OCI-LY3 (cell line): ENCODE results near the gene SPI1.

ENCODE experiments used
- H2AFZ ChIP-seq: fragments of 200-600, 300-600 bp; shearing (Covaris generic); 2 replicates; pipeline ENCODE4 v1.6.0; 2014; ENCODE audit warnings: antibody characterized with exemption, low read depth, low read length
- H3K27ac ChIP-seq: fragments of 200-600, 300-600 bp; sonication (generic); 2 replicates; pipeline ENCODE4 v1.5.1; 2014; ENCODE audit warnings: mild to moderate bottlenecking, low read length, moderate library complexity, mixed read lengths
- H3K27me3 ChIP-seq: fragments of 200-600, 300-600 bp; sonication (generic); 2 replicates; pipeline ENCODE4 v1.6.1; 2014; ENCODE audit warnings: low read depth, low read length, mixed read lengths
- H3K36me3 ChIP-seq: fragments of 200-600, 300-600 bp; sonication (generic); replicated peaks from 2 replicates; pipeline ENCODE3; 2014; ENCODE audit warnings: low read depth, low read length, mixed read lengths
- H3K4me1 ChIP-seq: fragments of 300-600, 200-600 bp; sonication (generic); 2 replicates; pipeline ENCODE4 v1.6.1; 2014; ENCODE audit warnings: low read length, mixed read lengths
- H3K4me2 ChIP-seq: fragments of 200-600, 300-600 bp; sonication (generic); 2 replicates; pipeline ENCODE4 v1.6.1; 2014; ENCODE audit warnings: low read length, mixed read lengths
- H3K4me3 ChIP-seq: fragments of 300-600, 200-600 bp; sonication (generic); 2 replicates; pipeline ENCODE4 v1.5.1; 2014; ENCODE audit warnings: antibody characterized with exemption, mild to moderate bottlenecking, low read length, moderate library complexity
- H3K79me2 ChIP-seq: fragments of 300-600, 200-600 bp; shearing (Covaris generic); 2 replicates; pipeline ENCODE4 v1.6.1; 2014; ENCODE audit warnings: mild to moderate bottlenecking, low read length, mixed read lengths
- H3K9ac ChIP-seq: fragments of 300-600, 200-600 bp; shearing (Covaris generic); 2 replicates; pipeline ENCODE4 v1.6.0; 2014; ENCODE audit warnings: mild to moderate bottlenecking, low read length, moderate library complexity
- H3K9me3 ChIP-seq: fragments of 200-600, 300-600 bp; shearing (Covaris generic); 2 replicates; pipeline ENCODE4 v1.6.1; 2014; ENCODE audit warnings: low read length, mixed read lengths; ENCODE audit not compliant: insufficient read depth
- H4K20me1 ChIP-seq: fragments of 200-600, 300-600 bp; sonication (generic); 2 replicates; pipeline ENCODE4 v1.6.1; 2016; ENCODE audit warnings: low read length, mixed read lengths; ENCODE audit not compliant: insufficient read depth
- CTCF ChIP-seq: fragments of 200-600, 300-600 bp; sonication (generic); IDR thresholded peaks from 2 replicates; pipeline ENCODE4 v1.5.1; 2014; ENCODE audit warnings: antibody characterized with exemption, low read length, low read depth
- EZH2phosphoT487 ChIP-seq: fragments of 200-600 bp; shearing (Covaris generic); IDR thresholded peaks from 2 replicates; pipeline ENCODE4 v1.6.1; 2018; ENCODE audit warnings: antibody characterized with exemption, mixed run types, low read depth

SPI1 gene

GRCh38 chr11:47358731-47359051, 19.7 kb downstream of the SPI1 start:
- Histone ChIP-seq H3K9me3 (no peaks in the 10 kb centered on the region), H2AFZ (no peak overlapping the region), H3K4me1 (no peaks in the 10 kb centered on the region), H3K79me2 (no peaks in the 10 kb centered on the region), H3K27me3 (no peaks in the 10 kb centered on the region), H3K36me3 (peaks cover 11% of the 10 kb centered on the region), H3K4me3 (no peak overlapping the region), H3K4me2 (no peak overlapping the region), H4K20me1 (0 out of 2 replicates have a peak, but pooled peaks cover 4% of the 10 kb centered on the region), H3K9ac (no peak overlapping the region), H3K27ac (no peak overlapping the region)
- TF ChIP-seq CTCF (no peak), EZH2phosphoT487 (no peak)

- peaks cover 11% of the 10 kb centered on the region for H3K36me3 ChIP-seq
- no peak overlapping the region for H2AFZ ChIP-seq
- H3K4me3 ChIP-seq = no peak overlapping the region
- H3K4me2 ChIP-seq = no peak overlapping the region
- no peaks in the 10 kb centered on the region for H3K79me2 ChIP-seq
- H3K9ac ChIP-seq = no peak overlapping the region
- H3K9me3 ChIP-seq = no peaks in the 10 kb centered on the region
- H3K27ac ChIP-seq = no peak overlapping the region
- no peaks in the 10 kb centered on the region for H3K4me1 ChIP-seq
- H4K20me1 ChIP-seq = 0 out of 2 replicates have a peak, but pooled peaks cover 4% of the 10 kb centered on the region
- TF ChIP-seq EZH2phosphoT487 (no peak), CTCF (no peak)
- no peaks in the 10 kb centered on the region for H3K27me3 ChIP-seq
Measured at GRCh38 chr11:47357985-47358730, 20.2 kb downstream of the SPI1 start.

GRCh38 chr11:47356998-47357329, 21.4 kb downstream of the SPI1 start:
- Histone ChIP-seq H3K27ac (no peak overlapping the region), H3K36me3 (peaks cover 11% of the 10 kb centered on the region), H4K20me1 (0 out of 2 replicates have a peak, but pooled peaks cover 4% of the 10 kb centered on the region)

More at GRCh38 chr11:47356998-47357329, 21.4 kb downstream of the SPI1 start:
- no peak overlapping the region for H3K4me3 ChIP-seq
- no peaks in the 10 kb centered on the region for H3K79me2 ChIP-seq
- H3K27me3 ChIP-seq = no peaks in the 10 kb centered on the region
- H3K9me3 ChIP-seq = no peaks in the 10 kb centered on the region
- no peaks in the 10 kb centered on the region for H3K4me1 ChIP-seq
- H2AFZ ChIP-seq = no peak overlapping the region
- no peak overlapping the region for H3K9ac ChIP-seq
- no peak overlapping the region for H3K4me2 ChIP-seq
- TF ChIP-seq CTCF = no peak
- no peak for TF ChIP-seq EZH2phosphoT487
